Activated CD8-positive, alpha-beta T cell treated with anti-CD3 and anti-CD28 coated beads for 36 hours (primary cell): ENCODE results near the gene FDX1. TPM values are rescaled to one million over a fixed set of nuclear protein-coding genes. Genes with fewer than 3 reads are reported as not detected.

ENCODE experiments used
- ATAC-seq: fragments of 200-7000 bp; cut with Tn5 transposase; one replicate; pipeline ENCODE4 v1.10.0; 2021; ENCODE audit warnings: mild to moderate bottlenecking, moderate library complexity
- CTCF ChIA-PET: fragments of 350-600 bp; sonication (Branson Sonifier 250); formaldehyde crosslinking; loops from one replicate; lab custom pipeline; 2021; ENCODE audit warnings: antibody characterized with exemption; lab: Charles Lee
- POLR2A ChIA-PET: fragments of 350-600 bp; sonication (Branson Sonifier 250); formaldehyde crosslinking; loops from one replicate; lab custom pipeline; 2021; ENCODE audit warnings: antibody characterized with exemption; lab: Charles Lee
- DNase-seq: peaks from one replicate; pipeline ENCODE4 v3.0.0-alpha.2; 2020
- H3K27ac Mint-ChIP-seq: one replicate; pipeline ENCODE4 v1.8.0; 2021; ENCODE audit warnings: mild to moderate bottlenecking, mixed read lengths
- H3K27me3 Mint-ChIP-seq: one replicate; pipeline ENCODE4 v1.8.0; 2021; ENCODE audit warnings: mixed read lengths
- H3K36me3 Mint-ChIP-seq: one replicate; pipeline ENCODE4 v1.8.0; 2021; ENCODE audit warnings: low read depth, mixed read lengths
- H3K4me1 Mint-ChIP-seq: one replicate; pipeline ENCODE4 v1.8.0; 2021; ENCODE audit warnings: low read depth, mixed read lengths
- H3K4me3 Mint-ChIP-seq: one replicate; pipeline ENCODE4 v1.8.0; 2021; ENCODE audit warnings: mild to moderate bottlenecking, moderate library complexity, mixed read lengths
- H3K9me3 Mint-ChIP-seq: one replicate; pipeline ENCODE4 v1.8.0; 2021; ENCODE audit warnings: mixed read lengths
- intact Hi-C: fragments of 100-400 bp; cut with micrococcal nuclease; formaldehyde crosslinking; loops from one replicate; pipeline ENCODE4 v1.10.0; 2022
- total RNA-seq, 2 experiments: library from RNA; stranded (reverse); gene quantifications; one replicate each; pipeline ENCODE4 v1.2.3, GENCODE V29; 2021
- TF ChIP-seq, protein P1 (sequence below): fragments of 200-600 bp; IDR thresholded peaks from one replicate; pipeline ENCODE4 v1.8.0; 2022; ENCODE audit warnings: antibody characterized with exemption, mild to moderate bottlenecking

FDX1 gene
- total RNA-seq, 2 experiments from 2014 or later = 16.9 to 17.2 TPM

DNA sequence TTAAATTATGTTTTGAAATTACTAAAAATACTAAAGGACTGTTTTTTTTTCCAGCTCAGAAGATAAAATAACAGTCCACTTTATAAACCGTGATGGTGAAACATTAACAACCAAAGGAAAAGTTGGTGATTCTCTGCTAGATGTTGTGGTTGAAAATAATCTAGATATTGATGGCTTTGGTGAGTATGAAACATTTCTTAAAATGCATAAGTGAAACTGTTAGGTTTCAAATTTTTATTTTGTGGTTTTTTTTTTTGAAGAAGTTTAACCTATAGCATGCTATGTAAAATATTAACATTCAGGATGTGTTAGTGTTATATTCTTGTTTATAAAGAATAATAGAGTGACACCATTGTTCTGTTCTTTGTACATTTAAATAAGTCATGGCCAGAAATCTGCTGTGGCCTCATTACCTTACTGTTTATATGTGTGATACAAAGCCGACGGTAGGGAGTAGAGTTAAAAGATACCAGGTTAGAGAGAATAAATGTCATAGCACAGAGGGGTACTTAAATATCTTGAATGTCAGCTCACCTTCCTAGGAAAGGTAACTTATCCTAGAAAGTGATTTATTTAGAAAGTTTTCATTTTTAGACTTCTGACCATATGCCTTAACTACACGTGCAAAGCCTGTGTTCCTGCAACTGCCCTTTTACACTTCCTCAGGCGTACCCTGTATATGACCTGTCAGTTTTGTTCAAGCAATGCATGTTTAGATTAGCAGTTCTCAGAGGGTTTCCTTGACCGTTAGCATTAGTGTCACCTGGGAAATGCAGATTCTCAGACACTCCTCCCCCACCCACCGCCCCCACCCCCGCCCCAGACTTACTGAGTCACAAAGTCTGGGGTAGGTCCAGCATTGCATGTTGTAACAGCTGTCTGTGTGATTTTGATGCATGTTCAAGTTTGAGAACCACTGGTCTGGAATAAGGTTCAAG lies 6.3 kb downstream of the FDX1 start:
- intact Hi-C loops = loop anchor here (2.0 kb wide), 1 partner anchor 235 kb away; no protein-coding TSS in a partner anchor
- DNase-seq (no peak), ATAC-seq (no peak)
- CTCF ChIA-PET = interaction anchor here (0.7 to 9.5 kb wide), 10 partner anchors 11 to 794 kb away, joined by 3 to 126 read pairs (median 6); no protein-coding TSS in a partner anchor
- no peaks in the 10 kb centered on the region for H3K27me3 Mint-ChIP-seq
- H3K9me3 Mint-ChIP-seq = peaks cover 1% of the 10 kb centered on the region
- H3K4me1 Mint-ChIP-seq = peaks cover 61% of the 10 kb centered on the region
- H3K36me3 Mint-ChIP-seq = peaks cover 36% of the 10 kb centered on the region
- no peak overlapping the region for H3K4me3 Mint-ChIP-seq
- POLR2A ChIA-PET = interaction anchor here (0.6 kb wide), 1 partner anchor 11 kb away, joined by 3 read pairs; no protein-coding TSS in a partner anchor
- H3K27ac Mint-ChIP-seq = no peak overlapping the region
- TF ChIP-seq, protein P1, sequence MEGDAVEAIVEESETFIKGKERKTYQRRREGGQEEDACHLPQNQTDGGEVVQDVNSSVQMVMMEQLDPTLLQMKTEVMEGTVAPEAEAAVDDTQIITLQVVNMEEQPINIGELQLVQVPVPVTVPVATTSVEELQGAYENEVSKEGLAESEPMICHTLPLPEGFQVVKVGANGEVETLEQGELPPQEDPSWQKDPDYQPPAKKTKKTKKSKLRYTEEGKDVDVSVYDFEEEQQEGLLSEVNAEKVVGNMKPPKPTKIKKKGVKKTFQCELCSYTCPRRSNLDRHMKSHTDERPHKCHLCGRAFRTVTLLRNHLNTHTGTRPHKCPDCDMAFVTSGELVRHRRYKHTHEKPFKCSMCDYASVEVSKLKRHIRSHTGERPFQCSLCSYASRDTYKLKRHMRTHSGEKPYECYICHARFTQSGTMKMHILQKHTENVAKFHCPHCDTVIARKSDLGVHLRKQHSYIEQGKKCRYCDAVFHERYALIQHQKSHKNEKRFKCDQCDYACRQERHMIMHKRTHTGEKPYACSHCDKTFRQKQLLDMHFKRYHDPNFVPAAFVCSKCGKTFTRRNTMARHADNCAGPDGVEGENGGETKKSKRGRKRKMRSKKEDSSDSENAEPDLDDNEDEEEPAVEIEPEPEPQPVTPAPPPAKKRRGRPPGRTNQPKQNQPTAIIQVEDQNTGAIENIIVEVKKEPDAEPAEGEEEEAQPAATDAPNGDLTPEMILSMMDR = no peak

DNA sequence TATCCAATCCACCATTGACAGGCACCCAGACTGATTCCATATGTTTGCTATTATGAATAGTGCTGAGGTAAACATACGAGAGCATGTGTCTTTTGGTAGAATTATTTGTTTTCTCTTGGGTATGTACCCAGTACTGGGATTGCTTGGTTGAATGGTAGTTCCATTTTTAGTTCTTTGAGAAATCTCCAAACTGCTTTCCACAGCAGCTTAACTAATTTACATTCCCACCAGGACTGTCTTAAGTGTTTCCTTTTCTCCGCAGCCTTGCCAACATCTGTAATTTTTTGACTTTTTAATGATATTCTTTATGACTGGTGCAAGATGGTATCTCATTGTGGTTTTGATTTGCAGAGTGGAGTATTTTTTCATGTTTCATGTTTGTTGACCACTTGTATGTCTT lies 8.3 kb downstream of the FDX1 start:
- Mint-ChIP-seq H3K27ac (no peak overlapping the region), H3K4me3 (no peak overlapping the region), H3K27me3 (no peaks in the 10 kb centered on the region), H3K4me1 (peaks cover 53% of the 10 kb centered on the region), H3K36me3 (peaks cover 54% of the 10 kb centered on the region), H3K9me3 (peaks cover 2% of the 10 kb centered on the region)
- ChIA-PET POLR2A (no interaction called here), CTCF (no interaction called here)
- ATAC-seq (no peak), DNase-seq (no peak)
- intact Hi-C loops = no loop called here
- TF ChIP-seq, protein P1 = no peak

DNA sequence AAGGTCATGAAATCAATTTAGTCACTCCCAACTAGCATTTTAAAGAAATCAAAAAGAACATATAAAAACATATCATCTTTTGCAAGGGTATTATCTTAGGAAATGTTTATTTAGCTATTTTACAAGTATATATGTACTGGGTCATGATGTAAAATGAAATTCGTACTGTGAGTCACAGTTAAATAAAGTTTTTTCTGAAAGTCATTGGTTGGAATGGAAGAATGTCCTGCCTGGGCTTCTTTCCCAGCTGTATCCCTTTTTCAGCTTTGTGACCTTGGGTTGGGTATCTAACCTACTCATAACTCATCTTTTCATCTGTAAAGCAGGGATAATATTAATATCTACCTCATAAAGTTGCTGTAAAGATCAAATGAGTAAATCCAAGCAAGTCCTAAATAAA lies 15.7 kb downstream of the FDX1 start:
- DNase-seq (no peak), ATAC-seq (no peak)
- H3K27ac Mint-ChIP-seq = no peak overlapping the region
- no peak overlapping the region for H3K4me3 Mint-ChIP-seq
- no peaks in the 10 kb centered on the region for H3K27me3 Mint-ChIP-seq
- H3K9me3 Mint-ChIP-seq = peaks cover 2% of the 10 kb centered on the region
- peaks cover 39% of the 10 kb centered on the region for H3K36me3 Mint-ChIP-seq
- ChIA-PET POLR2A (no interaction called here), CTCF (interaction anchor here (0.9 to 5.3 kb wide), 5 partner anchors 12 to 784 kb away, joined by 3 to 57 read pairs (median 8); partner anchors contain the start of gene FDX1)
- intact Hi-C loops = no loop called here
- peaks cover 28% of the 10 kb centered on the region for H3K4me1 Mint-ChIP-seq
- TF ChIP-seq, protein P1 = no peak

- no peaks in the 10 kb centered on the region for H3K27me3 Mint-ChIP-seq
- H3K27ac Mint-ChIP-seq = no peak overlapping the region
- peaks cover 36% of the 10 kb centered on the region for H3K36me3 Mint-ChIP-seq
- no peak overlapping the region for H3K4me3 Mint-ChIP-seq
- peaks cover under 1% of the 10 kb centered on the region for H3K9me3 Mint-ChIP-seq
- ChIA-PET POLR2A (no interaction called here), CTCF (interaction anchor here (0.9 to 5.3 kb wide), 5 partner anchors 13 to 784 kb away, joined by 3 to 57 read pairs (median 8); partner anchors contain the start of gene FDX1)
- ATAC-seq = no peak
- intact Hi-C loops = no loop called here
- TF ChIP-seq, protein P1 = no peak
- no peak for DNase-seq
- H3K4me1 Mint-ChIP-seq = peaks cover 22% of the 10 kb centered on the region
Observed at GRCh38 chr11:110446061-110446460, 16.3 kb downstream of the FDX1 start.
